HS-5 (cell line): ENCODE measurements around the gene DOCK3.
"Not testable (repeated sequence)": the region's sequence is repeated elsewhere in the genome, so short reads cannot be mapped to it uniquely, and the experiment has no call there.

Experiments
- DNase-seq: peaks from one replicate; pipeline ENCODE4 v3.0.0-alpha.2; 2012; ENCODE audit warnings: low read depth

Gene DOCK3

GRCh38 chr3:50986726-50987125, 312.0 kb downstream of the DOCK3 start:
- DNase-seq: no peak

GRCh38 chr3:50994537-50994936, 319.8 kb downstream of the DOCK3 start:
- DNase-seq: no peak

- DNase-seq: no peak
These were observed 320.5 kb downstream of the DOCK3 start for GRCh38 chr3:50995085-50995824.

GRCh38 chr3:51002495-51002894, 327.8 kb downstream of the DOCK3 start:
- no peak for DNase-seq

GRCh38 chr3:51004235-51004634, 329.5 kb downstream of the DOCK3 start:
- DNase-seq: no peak

GRCh38 chr3:51024121-51024520, 349.4 kb downstream of the DOCK3 start:
- DNase-seq: no peak

GRCh38 chr3:51024765-51025632, 350.3 kb downstream of the DOCK3 start:
- no peak for DNase-seq

GRCh38 chr3:51031666-51032065, 356.9 kb downstream of the DOCK3 start:
- DNase-seq: no peak

- DNase-seq: no peak
These were observed 360.9 kb downstream of the DOCK3 start for GRCh38 chr3:51035630-51036029.

- no peak for DNase-seq
These were observed 370.3 kb downstream of the DOCK3 start for GRCh38 chr3:51044982-51045381.

GRCh38 chr3:51052562-51052961, 377.8 kb downstream of the DOCK3 start:
- no peak for DNase-seq

- no peak for DNase-seq
These were observed 382.4 kb downstream of the DOCK3 start for GRCh38 chr3:51057121-51057520.

- no peak for DNase-seq
These were observed 388.3 kb downstream of the DOCK3 start for GRCh38 chr3:51063053-51063452.

GRCh38 chr3:51075221-51075775, 400.6 kb downstream of the DOCK3 start:
- no peak for DNase-seq

GRCh38 chr3:51082363-51082762, 407.6 kb downstream of the DOCK3 start:
- no peak for DNase-seq

- DNase-seq: no peak
These were observed 408.8 kb downstream of the DOCK3 start for GRCh38 chr3:51083490-51083889.

GRCh38 chr3:51092141-51092540, 417.4 kb downstream of the DOCK3 start:
- DNase-seq: not testable (repeated sequence)

- DNase-seq: not testable (repeated sequence)
These were observed 420.1 kb downstream of the DOCK3 start for GRCh38 chr3:51094838-51095237.

- DNase-seq: peak; percentile 10
These were observed 425.2 kb downstream of the DOCK3 start for GRCh38 chr3:51099794-51100535.

- no peak for DNase-seq
These were observed 425.8 kb downstream of the DOCK3 start for GRCh38 chr3:51100536-51100851.

GRCh38 chr3:51102396-51102795, 427.7 kb downstream of the DOCK3 start:
- DNase-seq: no peak

- DNase-seq: no peak
These were observed 431.6 kb downstream of the DOCK3 start for GRCh38 chr3:51106242-51106876.
